Cardiac ventricle fibroblast (primary cell): ENCODE measurements around the gene PTRH1. TPM values are rescaled to one million over a fixed set of nuclear protein-coding genes. Genes with fewer than 3 reads are reported as not detected.

Experiments used
- total RNA-seq: library from RNA; depleted of rRNA; stranded (reverse); fragments of >200 nt; gene quantifications from 2 replicates; pipeline ENCODE4 v1.2.3, GENCODE V29; 2015

The PTRH1 gene
- total RNA-seq: 17.0 and 17.7 TPM in 2 replicates

GRCh38 chr9:127715470-127716337 is at the start of gene PTRH1, which contains the start of gene TTC16:
TSS of gene PTRH1 (minus strand) at chr9:127715663. CDS start at chr9:127715639, 24 bp downstream.
TSS of gene TTC16 (plus strand) at chr9:127716079. CDS start at chr9:127716146, 67 bp downstream.

GRCh38 chr9:127734747-127735529 is 19.5 kb upstream of the PTRH1 start, which contains the start of gene TOR2A:
TSS of gene TOR2A (minus strand) at chr9:127735294. CDS start at chr9:127735270, 24 bp downstream.

GRCh38 chr9:127706836-127707241 is 8.6 kb downstream of the PTRH1 start, which contains the start of gene CFAP157:
TSS of gene CFAP157 (plus strand) at chr9:127706988. CDS start at chr9:127707032, 44 bp downstream.

Other genes starting within 250 kb of the PTRH1 start
- 51.5 and 85.1 TPM in 2 replicates for gene STXBP1, start 103.4 kb downstream of the PTRH1 start, total RNA-seq
- gene CFAP157, start 8.7 kb downstream of the PTRH1 start, total RNA-seq: not detected in 2 replicates
- gene TTC16, start 416 bp upstream of the PTRH1 start, total RNA-seq: not detected in 2 replicates
- 6.9 and 7.1 TPM in 2 replicates for gene TOR2A, start 19.6 kb upstream of the PTRH1 start, total RNA-seq
- gene SH2D3C, start 63.0 kb upstream of the PTRH1 start, total RNA-seq: 1.1 and 2.5 TPM in 2 replicates
- 49.6 and 59.7 TPM in 2 replicates for gene CDK9, start 70.4 kb upstream of the PTRH1 start, total RNA-seq
- gene FPGS, start 87.2 kb upstream of the PTRH1 start, total RNA-seq: 35.1 and 35.9 TPM in 2 replicates
- 213 and 258 TPM in 2 replicates for gene ENG, start 139.0 kb upstream of the PTRH1 start, total RNA-seq
- 53.7 and 57.8 TPM in 2 replicates for gene AK1, start 162.0 kb upstream of the PTRH1 start, total RNA-seq
- gene ST6GALNAC6, start 183.9 kb upstream of the PTRH1 start, total RNA-seq: 79.0 and 95.3 TPM in 2 replicates
- 67.5 and 83.5 TPM in 2 replicates for gene ST6GALNAC4, start 201.4 kb upstream of the PTRH1 start, total RNA-seq
- gene PIP5KL1, start 215.1 kb upstream of the PTRH1 start, total RNA-seq: 0.44 and 4.5 TPM in 2 replicates
- gene DPM2, start 222.2 kb upstream of the PTRH1 start, total RNA-seq: 13.0 and 14.4 TPM in 2 replicates